NOMO-1 treated with dmso at 0.1 percent for 144 hours (cell line): ENCODE measurements around the gene FAM171A1.

Experiments
- DNase-seq: peaks from one replicate; lab custom pipeline; 2025; ENCODE audit not compliant: unreplicated experiment; lab: John Stamatoyannopoulos, UW

FAM171A1 gene

DNA sequence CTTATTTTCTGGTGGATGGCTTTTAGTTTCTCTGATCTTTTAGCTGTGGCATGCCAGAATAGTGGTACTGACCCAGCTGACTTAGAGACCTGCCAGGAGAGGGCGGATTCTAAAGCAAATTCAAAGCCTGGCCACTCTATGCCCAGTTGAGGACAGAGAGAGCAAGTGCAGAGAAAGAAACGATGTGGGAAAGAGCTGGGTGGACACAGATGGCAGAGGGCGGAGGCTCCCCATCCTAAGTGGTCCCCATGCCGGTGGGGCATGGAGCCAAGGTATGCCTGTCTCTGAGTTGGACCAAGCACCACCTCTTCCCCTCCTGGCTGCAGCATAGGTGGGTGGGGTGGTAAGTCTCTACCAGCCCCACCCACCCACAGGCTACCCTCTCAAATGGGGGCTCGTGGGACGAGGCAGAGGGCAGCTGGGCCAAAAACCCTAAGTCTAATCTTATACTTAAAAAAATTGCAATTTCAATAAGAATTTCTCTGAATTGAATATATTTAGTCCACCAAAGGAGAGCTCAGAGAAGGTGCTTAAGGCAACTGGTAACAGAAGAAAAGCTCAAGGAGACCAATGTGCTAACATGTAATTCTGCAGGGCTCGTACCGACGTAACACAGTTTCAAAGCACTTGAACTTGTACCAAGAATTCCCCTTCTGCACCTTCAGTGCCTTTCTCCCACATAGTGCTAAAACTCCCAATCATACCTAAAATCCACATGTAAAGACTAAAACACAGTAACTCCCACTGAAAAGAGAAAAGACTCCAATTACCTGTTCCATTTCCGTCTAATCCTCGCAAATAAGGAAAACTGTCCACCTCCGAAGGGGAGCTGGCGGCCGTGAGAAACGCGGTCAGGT is 116.9 kb downstream of the FAM171A1 start:
- DNase-seq = no peak

- no peak for DNase-seq
Measured at GRCh38 chr10:15252396-15252795, 118.7 kb downstream of the FAM171A1 start.

- DNase-seq = no peak
Measured at GRCh38 chr10:15251791-15252380, 119.2 kb downstream of the FAM171A1 start.

- DNase-seq = no peak
Measured at GRCh38 chr10:15245530-15245929, 125.6 kb downstream of the FAM171A1 start.

DNA sequence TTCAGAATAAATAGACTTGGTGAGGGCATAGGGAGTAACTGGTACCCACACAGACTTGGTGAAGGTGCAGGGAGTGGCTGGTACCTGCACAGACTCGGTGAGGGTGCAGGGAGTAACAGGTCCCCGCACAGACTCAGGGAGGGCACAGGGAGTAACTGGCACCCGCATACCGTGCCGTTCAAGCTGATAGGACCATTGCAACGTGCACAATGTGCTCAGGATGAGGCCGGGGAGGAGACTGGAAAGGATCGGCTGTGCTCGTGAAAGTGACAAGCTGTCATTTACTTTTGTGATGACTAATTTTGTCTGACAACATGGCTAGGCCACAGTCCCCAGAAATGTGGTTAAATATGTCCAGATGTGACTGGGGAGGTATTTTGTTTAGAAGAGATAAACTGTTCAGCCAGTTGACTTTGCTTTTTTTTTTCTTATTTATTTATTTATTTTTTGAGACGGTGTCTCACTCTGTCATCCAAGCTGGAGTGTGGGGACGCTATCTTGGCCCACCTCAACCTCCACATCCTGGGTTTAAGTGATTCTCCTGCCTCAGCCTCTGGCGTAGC is 126.4 kb downstream of the FAM171A1 start:
- DNase-seq = no peak

DNA sequence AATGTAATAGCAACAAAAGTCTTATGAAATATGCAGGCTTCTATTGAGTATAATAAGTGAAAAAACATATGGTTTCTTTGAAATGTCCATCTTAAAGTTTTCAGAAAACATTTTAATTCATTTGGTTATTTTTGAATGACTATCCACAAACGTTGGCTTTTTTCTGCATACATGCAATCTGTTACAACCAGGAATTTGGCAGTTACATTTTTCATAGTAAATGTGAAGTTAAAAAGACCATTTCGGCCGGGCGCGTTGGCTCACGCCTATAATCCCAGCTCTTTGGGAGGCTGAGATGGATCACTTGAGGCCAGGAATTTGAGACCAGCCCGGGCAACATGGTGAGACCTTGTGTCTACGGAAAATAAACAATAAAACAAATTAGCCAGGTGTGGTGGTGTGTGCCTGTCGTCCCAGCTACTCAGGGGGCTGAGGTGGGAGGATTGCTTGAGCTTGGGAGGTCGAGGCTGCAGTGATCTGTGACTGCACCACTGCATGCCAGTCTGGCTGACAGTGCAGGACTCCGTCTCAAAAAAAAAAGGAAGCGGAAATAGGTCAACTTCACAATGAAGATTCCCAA is 128.7 kb downstream of the FAM171A1 start:
- DNase-seq = no peak

- no peak for DNase-seq
Measured at GRCh38 chr10:15241306-15241705, 129.8 kb downstream of the FAM171A1 start.

DNA sequence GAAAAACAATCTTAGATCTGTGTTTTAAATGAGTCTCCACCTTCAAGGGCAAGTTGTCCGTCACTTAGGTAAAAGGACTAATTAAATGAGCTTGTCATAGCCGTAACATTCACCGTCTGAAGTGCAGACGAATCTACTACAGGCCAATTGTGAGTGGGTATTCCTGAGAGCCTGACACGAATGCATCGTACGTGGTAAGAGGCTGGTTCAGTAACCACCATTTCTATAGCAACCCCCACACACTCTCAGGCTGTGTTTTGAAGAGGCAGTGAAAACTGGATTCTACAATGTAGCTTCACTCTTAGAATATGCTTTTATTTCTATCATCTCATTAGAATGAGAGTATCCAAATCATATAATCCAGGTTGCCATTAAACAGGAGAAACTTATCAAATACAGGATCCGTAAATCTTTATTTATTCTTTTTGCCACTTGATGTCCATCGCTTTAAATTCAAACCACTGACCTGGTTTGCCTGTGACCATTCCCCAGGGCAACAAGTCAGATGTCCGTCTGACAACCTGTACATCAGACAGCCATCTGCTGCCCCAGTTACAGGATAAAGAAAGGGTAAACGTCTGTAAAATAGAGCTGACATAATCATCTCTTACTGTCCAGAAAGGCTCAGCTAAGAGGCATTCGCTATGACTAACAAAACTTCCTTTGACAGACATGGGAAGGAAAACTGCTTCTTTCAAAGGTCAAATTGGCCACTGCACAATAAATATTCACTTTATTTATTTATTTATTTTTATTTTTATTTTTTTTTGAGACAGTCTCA is 132.3 kb downstream of the FAM171A1 start:
- DNase-seq = no peak

GRCh38 chr10:15237351-15237750 is 133.7 kb downstream of the FAM171A1 start:
- DNase-seq = no peak

DNA sequence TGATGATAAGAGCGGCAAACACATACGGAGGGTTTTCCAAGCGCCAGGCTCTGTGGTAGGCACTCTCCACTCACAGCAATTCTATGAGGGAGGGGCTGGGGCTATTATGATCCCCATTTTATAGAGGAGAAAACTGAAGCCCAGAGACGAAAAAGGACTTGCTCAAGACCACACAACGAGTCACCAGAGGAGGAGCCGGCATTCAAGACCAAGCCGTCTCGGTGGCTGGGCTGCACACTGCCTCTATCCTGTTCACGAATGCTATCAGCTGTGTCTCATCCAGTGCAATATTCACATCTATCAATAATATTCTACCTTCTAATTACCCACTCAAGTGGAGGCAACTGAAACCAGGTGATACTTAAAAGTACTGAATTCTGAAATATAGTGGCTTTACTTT is 134.7 kb downstream of the FAM171A1 start:
- no peak for DNase-seq

DNA sequence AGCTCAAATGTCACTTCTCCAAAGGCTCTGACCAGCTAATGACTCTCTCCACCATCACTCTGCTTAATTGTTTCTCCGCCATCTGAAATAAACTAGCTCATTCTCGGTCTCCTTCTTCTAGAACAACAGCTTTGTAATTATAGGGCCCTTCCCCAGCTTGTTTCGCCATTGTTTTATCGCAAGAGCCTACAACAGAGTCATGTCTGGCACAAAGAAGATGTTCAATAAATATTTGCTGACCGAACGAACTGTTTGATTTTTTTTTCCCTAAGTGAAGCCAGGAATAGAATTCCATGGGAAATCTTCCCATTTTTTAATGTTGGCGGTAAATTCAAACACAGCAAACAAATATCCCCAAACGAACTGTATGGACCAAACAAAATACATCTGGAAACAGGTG is 138.8 kb downstream of the FAM171A1 start:
- DNase-seq = no peak

DNA sequence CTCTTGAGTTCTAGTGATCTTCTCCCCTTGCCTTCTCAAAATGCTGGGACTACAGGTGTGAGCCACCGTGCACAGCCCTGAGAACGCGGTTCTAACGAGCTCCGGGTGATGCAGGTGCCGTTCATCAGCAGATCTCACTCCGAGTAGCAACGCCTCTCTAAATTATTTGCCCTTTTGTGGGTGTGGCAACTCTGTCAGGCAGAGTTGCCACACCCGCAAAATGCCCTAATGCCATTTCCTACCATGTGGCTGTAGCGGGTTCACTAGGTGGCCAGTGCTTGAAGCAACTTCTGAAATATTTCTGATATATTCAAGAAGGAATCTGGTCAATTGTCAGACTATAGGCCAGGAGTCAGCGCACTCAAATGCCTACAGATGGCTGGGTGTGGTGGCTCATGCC is 139.7 kb downstream of the FAM171A1 start:
- DNase-seq = no peak

GRCh38 chr10:15230257-15230656 is 140.8 kb downstream of the FAM171A1 start:
- no peak for DNase-seq

GRCh38 chr10:15229268-15229667 is 141.8 kb downstream of the FAM171A1 start:
- no peak for DNase-seq

DNA sequence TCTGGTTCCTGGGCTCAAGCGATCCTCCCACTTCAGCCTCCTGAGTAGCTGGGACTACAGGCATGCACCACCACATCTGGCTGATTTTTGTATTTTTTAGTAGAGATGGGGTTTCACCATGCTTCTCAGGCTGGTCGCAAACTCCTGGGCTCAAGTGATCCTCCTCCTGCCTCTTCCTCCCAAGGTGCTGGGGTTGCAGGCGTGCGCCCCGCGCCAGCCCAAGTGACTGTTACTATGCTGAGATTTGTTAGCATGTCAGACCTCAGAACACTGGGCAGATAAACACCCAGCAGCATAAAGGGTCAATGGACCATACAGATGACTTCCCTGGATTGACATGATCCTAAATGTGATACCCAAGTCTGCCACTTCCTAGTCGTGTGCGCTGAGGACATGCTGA is 142.7 kb downstream of the FAM171A1 start:
- no peak for DNase-seq

DNA sequence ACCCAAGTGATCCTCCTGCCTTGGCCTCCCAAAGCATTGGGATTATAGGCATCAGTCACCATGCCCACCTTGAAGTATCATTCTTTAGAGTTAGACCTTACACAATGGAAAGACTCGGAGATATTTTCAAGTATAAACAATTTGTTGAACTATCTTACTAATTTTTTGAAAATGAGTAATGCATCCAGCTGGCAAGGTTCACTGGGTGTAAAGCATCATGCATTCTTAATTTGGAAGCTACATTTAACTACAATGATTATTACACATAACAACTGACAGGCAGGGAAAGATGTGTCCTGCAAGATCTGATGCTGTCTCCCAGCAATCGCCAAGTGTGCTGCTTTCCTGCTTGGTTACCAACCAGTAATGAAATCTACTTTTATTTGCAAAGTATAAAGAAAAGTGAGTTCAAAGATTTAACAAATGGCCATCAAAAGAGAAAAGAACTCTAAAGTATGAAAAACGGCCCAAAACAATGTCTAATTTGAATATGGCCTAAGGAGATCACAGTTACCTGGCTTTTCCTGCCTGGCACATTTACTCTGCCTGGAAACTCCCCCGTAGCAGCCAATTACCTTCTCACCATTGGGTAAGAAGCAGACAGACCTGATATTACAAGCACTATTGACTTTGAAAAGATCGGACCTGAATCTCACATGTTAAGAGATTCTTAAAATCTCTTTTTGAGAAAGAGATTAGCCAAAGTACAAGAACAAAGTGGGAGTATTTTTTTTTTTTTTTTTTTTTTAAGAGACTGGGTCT is 143.3 kb downstream of the FAM171A1 start:
- no peak for DNase-seq

DNA sequence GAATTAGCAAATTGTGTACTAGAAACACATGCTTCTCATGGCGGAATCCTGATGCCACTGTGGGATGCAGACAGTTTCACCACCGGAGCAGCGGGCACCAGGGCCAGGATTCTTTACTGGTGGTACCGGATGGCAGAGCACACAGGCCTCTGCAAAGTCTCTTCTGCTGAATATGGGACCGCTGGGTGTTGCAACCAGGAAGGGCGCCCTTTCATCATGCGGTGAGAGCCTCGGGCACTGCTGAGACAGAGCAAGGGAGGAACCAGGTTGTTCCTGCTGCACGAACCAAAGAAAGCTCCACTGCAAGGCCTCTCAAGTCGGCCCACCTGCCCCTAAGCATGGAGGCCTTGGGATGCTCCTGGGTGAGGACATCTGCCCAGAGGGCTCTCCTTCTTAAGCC is 145.6 kb downstream of the FAM171A1 start:
- no peak for DNase-seq

DNA sequence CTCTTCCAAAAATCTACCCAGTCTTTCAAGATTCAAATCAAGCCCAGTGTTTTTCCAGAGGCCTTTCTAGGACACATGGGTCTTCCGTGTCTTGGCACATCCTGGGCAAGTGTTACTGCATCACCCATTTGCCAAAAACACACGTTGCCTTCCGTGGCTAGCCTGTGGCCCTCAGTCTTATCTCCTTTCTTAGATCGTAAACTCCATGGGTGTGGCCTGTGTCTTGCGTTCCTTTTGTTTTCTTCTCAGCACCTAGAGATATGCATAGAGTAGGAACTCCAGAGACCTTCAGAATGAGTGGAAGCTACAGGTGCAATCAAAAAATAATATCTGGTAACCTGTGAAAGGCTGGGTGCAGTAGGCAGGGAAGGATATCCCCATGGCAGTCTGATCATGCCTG is 146.1 kb downstream of the FAM171A1 start:
- DNase-seq = no peak

DNA sequence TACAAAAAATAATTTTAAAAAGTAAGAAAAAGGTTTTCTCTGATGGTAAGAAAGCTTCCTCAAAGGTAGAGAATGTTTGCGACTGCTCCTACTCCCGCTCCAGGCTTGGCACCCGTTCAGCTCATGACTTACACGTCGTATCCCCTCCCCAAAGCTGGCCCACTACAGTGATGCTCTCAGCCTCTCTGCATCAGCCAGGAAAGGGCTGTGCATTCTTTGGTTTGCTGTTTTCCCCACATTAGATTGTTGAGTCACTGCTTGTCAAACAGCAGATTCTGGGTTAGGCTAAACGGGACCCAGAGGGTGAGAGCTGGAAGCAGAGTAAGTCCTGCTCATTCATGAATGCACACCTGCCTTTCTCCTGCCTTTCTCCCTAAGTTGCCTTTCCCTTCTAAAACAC is 147.9 kb downstream of the FAM171A1 start:
- no peak for DNase-seq

DNA sequence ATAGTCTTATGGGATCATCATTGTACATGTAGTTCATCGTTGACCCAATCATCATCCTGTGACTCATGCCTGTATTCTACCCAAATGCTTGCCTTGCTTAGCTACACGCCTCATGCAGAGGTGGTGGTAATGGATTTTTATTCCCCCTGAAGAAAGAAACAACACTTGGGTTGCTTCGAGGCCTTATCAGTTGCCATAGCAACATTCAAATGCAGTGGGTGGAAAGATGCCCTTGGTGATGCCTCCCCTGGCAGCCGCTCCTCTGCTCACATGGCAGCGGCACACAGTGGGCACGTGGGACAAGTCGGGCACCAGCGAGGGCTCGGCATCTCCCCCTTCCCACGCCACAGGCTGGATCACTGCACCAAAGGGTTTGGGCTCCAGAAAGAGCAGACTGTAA is 148.6 kb downstream of the FAM171A1 start:
- DNase-seq = no peak

- no peak for DNase-seq
Measured at GRCh38 chr10:15220445-15220844, 150.6 kb downstream of the FAM171A1 start.
